SK-N-SH (cell line): ENCODE data around the gene USP48. TPM values are rescaled to one million over a fixed set of nuclear protein-coding genes. Genes with fewer than 3 reads are reported as not detected.

Experiments
- CTCF ChIA-PET: fragments of 300-600, 350-600 bp; formaldehyde crosslinking; extraction: SDS; loops from one replicate; lab custom pipeline; 2021; lab: Yijun Ruan, JAX
- POLR2A ChIA-PET: fragments of 350-600 bp; sonication (Branson Sonifier 250); formaldehyde crosslinking; extraction: SDS; loops from one replicate; lab custom pipeline; 2020; ENCODE audit warnings: antibody characterized with exemption, inconsistent platforms; lab: Yijun Ruan, JAX
- DNase-seq: peaks from one replicate; pipeline ENCODE4 v3.0.0; 2012
- H2AFZ ChIP-seq: fragments of 200-600 bp; sonication (generic); 2 replicates; pipeline ENCODE4 v1.8.1; 2016; ENCODE audit warnings: antibody characterized with exemption, mild to moderate bottlenecking, low read depth
- H3F3A ChIP-seq: fragments of 200-600 bp; sonication (generic); replicated peaks from 2 replicates; pipeline ENCODE3; 2016; ENCODE audit warnings: antibody characterized with exemption, mild to moderate bottlenecking; ENCODE audit not compliant: insufficient read depth
- H3K27ac ChIP-seq, 2 experiments: fragments of 200-500 bp in 1 of 2; fragments of 200-600 bp in 1 of 2; sonication (Bioruptor generic) in 1 of 2; sonication (generic), shearing (Covaris generic) in 1 of 2; 2 replicates each; pipeline versions ENCODE4 v1.5.1 to v1.6.1; 2014 to 2016; ENCODE audit warnings: low read depth in 2 of 2, inconsistent platforms in 1 of 2, low read length in 1 of 2, mild to moderate bottlenecking in 1 of 2, mixed read lengths in 1 of 2
- H3K27me3 ChIP-seq: fragments of 200-600 bp; sonication (generic), shearing (Covaris generic); 2 replicates; pipeline ENCODE4 v1.6.1; 2016; ENCODE audit warnings: mixed run types; ENCODE audit not compliant: insufficient read depth
- H3K36me3 ChIP-seq, 2 experiments: fragments of 200-500 bp in 1 of 2; fragments of 200-600 bp in 1 of 2; sonication (Bioruptor generic) in 1 of 2; sonication (generic) in 1 of 2; replicated peaks in 1 of 2; 2 replicates each; pipeline versions ENCODE3 to v1.5.1; 2014 to 2016; ENCODE audit warnings: low read length in 1 of 2, mild to moderate bottlenecking in 1 of 2; ENCODE audit not compliant: insufficient read depth in 2 of 2, control insufficient read depth in 1 of 2
- H3K4me1 ChIP-seq, 2 experiments: fragments of 200-500 bp in 1 of 2; fragments of 200-600 bp in 1 of 2; sonication (Bioruptor generic) in 1 of 2; sonication (generic), shearing (Covaris generic) in 1 of 2; 2 replicates each; pipeline versions ENCODE4 v1.5.1 to v1.6.1; 2014 to 2016; ENCODE audit warnings: low read depth in 1 of 2, low read length in 1 of 2, mixed run types in 1 of 2; ENCODE audit not compliant: insufficient read depth in 2 of 2, control insufficient read depth in 1 of 2
- H3K4me2 ChIP-seq: fragments of 200-600 bp; sonication (generic), shearing (Covaris generic); 2 replicates; pipeline ENCODE4 v1.6.1; 2017; ENCODE audit warnings: mixed run types
- H3K4me3 ChIP-seq, 2 experiments: fragments of 200-500 bp in 1 of 2; fragments of 200-600 bp in 1 of 2; sonication (Bioruptor generic) in 1 of 2; sonication (generic), shearing (Covaris generic) in 1 of 2; 2 replicates each; pipeline versions ENCODE4 v1.5.1 to v1.8.1; 2014 to 2016; ENCODE audit warnings: low read depth in 2 of 2, inconsistent platforms in 1 of 2, low read length in 1 of 2, mild to moderate bottlenecking in 1 of 2, mixed read lengths in 1 of 2, moderate library complexity in 1 of 2
- H3K79me2 ChIP-seq: fragments of 200-600 bp; sonication (generic); 2 replicates; pipeline ENCODE4 v1.8.1; 2017; ENCODE audit warnings: mild to moderate bottlenecking; ENCODE audit not compliant: insufficient read depth
- H3K9ac ChIP-seq: fragments of 200-600 bp; sonication (generic); 2 replicates; pipeline ENCODE4 v1.6.1; 2017; ENCODE audit warnings: mixed run types
- H3K9me2 ChIP-seq: fragments of 200-600 bp; sonication (generic); 2 replicates; pipeline ENCODE4 v1.6.1; 2017; ENCODE audit warnings: mixed run types
- H3K9me3 ChIP-seq: fragments of 200-600 bp; sonication (generic); 2 replicates; pipeline ENCODE4 v1.6.1; 2017; ENCODE audit warnings: mixed run types, mild to moderate bottlenecking, moderate library complexity
- H4K20me1 ChIP-seq: fragments of 200-600 bp; sonication (generic); 2 replicates; pipeline ENCODE4 v1.6.1; 2017; ENCODE audit warnings: mild to moderate bottlenecking, mixed run types; ENCODE audit not compliant: insufficient read depth
- CHD2 ChIP-seq: fragments of 150-350 bp; IDR thresholded peaks from 2 replicates; pipeline ENCODE4 v1.6.1; 2018; ENCODE audit warnings: low read length; ENCODE audit not compliant: partially characterized antibody
- CTCF ChIP-seq: fragments of 200-600 bp; sonication (generic); IDR thresholded peaks from 2 replicates; pipeline ENCODE4 v1.6.1; 2017; ENCODE audit warnings: antibody characterized with exemption, mild to moderate bottlenecking, moderate library complexity
- FOXM1 ChIP-seq: IDR thresholded peaks from 2 replicates; pipeline ENCODE4 v1.4.0; 2012; ENCODE audit warnings: low read depth, mild to moderate bottlenecking
- JUND ChIP-seq: IDR thresholded peaks from 2 replicates; pipeline ENCODE4 v1.4.0; 2012
- PBX3 ChIP-seq: IDR thresholded peaks from 2 replicates; pipeline ENCODE4; 2012
- POLR2AphosphoS5 ChIP-seq: IDR thresholded peaks from 2 replicates; pipeline ENCODE4 v1.6.1; 2012; ENCODE audit warnings: low read depth, low read length
- RCOR1 ChIP-seq: fragments of 150-350 bp; IDR thresholded peaks from 2 replicates; pipeline ENCODE4 v1.6.1; 2017; ENCODE audit warnings: antibody characterized with exemption, low read length
- SIN3A ChIP-seq: IDR thresholded peaks from 2 replicates; pipeline ENCODE4 v1.6.1; 2012; ENCODE audit warnings: low read depth, mild to moderate bottlenecking, low read length, moderate library complexity, borderline replicate concordance
- TCF12 ChIP-seq: IDR thresholded peaks from 2 replicates; pipeline ENCODE4 v1.4.0; 2012
- TEAD4 ChIP-seq: IDR thresholded peaks from 2 replicates; pipeline ENCODE4 v1.4.0; 2012; ENCODE audit warnings: mild to moderate bottlenecking, borderline replicate concordance; ENCODE audit not compliant: insufficient read depth
- USF1 ChIP-seq: IDR thresholded peaks from 2 replicates; pipeline ENCODE4 v1.4.0; 2012; ENCODE audit warnings: low read depth, borderline replicate concordance
- YY1 ChIP-seq: IDR thresholded peaks from 2 replicates; pipeline ENCODE4 v1.4.0; 2012; ENCODE audit warnings: low read depth, mild to moderate bottlenecking
- WGBS: methylation state at CpG from one replicate; pipeline ENCODE4 v1.1.6; 2017; ENCODE audit warnings: low lambda C conversion rate; 5-methylcytosine and 5-hydroxymethylcytosine counted together
- polyA plus RNA-seq, 3 experiments: library from polyadenylated mRNA; depleted of rRNA; stranded (reverse); fragments of >200 nt; gene quantifications; 2 replicates each; pipeline ENCODE4 v1.2.3, GENCODE V29; 2012
- TF ChIP-seq, protein P1 (sequence below): IDR thresholded peaks from 2 replicates; pipeline ENCODE4 v1.6.1; 2012; ENCODE audit warnings: mild to moderate bottlenecking, low read depth, low read length, moderate library complexity

Gene USP48
- polyA plus RNA-seq, 1 of the 3 experiments (the other 2 are of a cell fraction) = 13.6 TPM

DNA sequence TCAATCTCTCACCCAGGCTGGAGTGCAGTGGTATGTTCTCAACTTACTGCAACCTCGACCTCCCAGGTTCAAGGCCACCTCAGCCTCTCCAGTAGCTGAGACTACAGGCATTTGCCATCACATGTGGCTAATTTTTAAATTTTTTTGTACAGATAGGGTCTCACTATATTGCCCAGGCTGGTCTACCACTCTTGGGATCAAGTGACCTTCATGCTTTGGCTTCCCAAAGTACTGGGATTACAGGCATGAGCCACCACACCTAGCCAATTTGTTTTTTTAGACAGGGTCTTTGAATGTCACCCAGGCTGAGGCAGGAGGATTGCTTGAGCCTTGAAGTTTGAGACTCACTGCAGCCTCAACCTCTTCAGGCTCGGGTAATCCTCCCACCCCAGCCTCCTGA, 10.2 kb upstream of the USP48 start:
- Histone ChIP-seq H3K4me2 (no peak overlapping the region), H3K9me2 (no peaks in the 10 kb centered on the region), H3K4me1 (no peaks in the 10 kb centered on the region), H3K27me3 (no peaks in the 10 kb centered on the region), H2AFZ (no peak overlapping the region), H3K27ac (no peak overlapping the region), H3F3A (no peaks in the 10 kb centered on the region), H3K79me2 (no peaks in the 10 kb centered on the region), H3K9me3 (no peaks in the 10 kb centered on the region), H4K20me1 (no peaks in the 10 kb centered on the region), H3K36me3 (no peaks in the 10 kb centered on the region), H3K9ac (no peak overlapping the region), H3K4me3 (no peak overlapping the region)
- 33% methylated on average over 2 of the region's 2 CpGs for WGBS
- DNase-seq = no peak
- POLR2A ChIA-PET = no interaction called here
- no peak for TF ChIP-seq CHD2
- no peak for TF ChIP-seq JUND
- TF ChIP-seq, protein P1, sequence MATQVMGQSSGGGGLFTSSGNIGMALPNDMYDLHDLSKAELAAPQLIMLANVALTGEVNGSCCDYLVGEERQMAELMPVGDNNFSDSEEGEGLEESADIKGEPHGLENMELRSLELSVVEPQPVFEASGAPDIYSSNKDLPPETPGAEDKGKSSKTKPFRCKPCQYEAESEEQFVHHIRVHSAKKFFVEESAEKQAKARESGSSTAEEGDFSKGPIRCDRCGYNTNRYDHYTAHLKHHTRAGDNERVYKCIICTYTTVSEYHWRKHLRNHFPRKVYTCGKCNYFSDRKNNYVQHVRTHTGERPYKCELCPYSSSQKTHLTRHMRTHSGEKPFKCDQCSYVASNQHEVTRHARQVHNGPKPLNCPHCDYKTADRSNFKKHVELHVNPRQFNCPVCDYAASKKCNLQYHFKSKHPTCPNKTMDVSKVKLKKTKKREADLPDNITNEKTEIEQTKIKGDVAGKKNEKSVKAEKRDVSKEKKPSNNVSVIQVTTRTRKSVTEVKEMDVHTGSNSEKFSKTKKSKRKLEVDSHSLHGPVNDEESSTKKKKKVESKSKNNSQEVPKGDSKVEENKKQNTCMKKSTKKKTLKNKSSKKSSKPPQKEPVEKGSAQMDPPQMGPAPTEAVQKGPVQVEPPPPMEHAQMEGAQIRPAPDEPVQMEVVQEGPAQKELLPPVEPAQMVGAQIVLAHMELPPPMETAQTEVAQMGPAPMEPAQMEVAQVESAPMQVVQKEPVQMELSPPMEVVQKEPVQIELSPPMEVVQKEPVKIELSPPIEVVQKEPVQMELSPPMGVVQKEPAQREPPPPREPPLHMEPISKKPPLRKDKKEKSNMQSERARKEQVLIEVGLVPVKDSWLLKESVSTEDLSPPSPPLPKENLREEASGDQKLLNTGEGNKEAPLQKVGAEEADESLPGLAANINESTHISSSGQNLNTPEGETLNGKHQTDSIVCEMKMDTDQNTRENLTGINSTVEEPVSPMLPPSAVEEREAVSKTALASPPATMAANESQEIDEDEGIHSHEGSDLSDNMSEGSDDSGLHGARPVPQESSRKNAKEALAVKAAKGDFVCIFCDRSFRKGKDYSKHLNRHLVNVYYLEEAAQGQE = no peak
- no peak for TF ChIP-seq TCF12
- TF ChIP-seq CTCF = no peak
- TF ChIP-seq SIN3A = no peak
- no peak for TF ChIP-seq RCOR1
- TF ChIP-seq TEAD4 = no peak
- TF ChIP-seq POLR2AphosphoS5 = no peak
- TF ChIP-seq PBX3 = no peak
- no peak for TF ChIP-seq USF1
- no peak for TF ChIP-seq YY1
- TF ChIP-seq FOXM1 = no peak
- CTCF ChIA-PET = no interaction called here
